Esophagus muscularis mucosa (tissue), 4 donors: ENCODE data around the gene STAT1. TPM values are rescaled to one million over a fixed set of nuclear protein-coding genes. Genes with fewer than 3 reads are reported as not detected.
A peak's percentile ranks its signal among the peaks of the same experiment; 100 is the strongest.

Experiments
- DNase-seq: peaks from one replicate; pipeline ENCODE4 v3.0.0-alpha.2; 2017; ENCODE audit errors: extremely low spot score
- H3K27ac ChIP-seq, 4 donors: fragments of 200-600 bp; sonication (generic); replicated peaks in 1 of 4; 1 replicate in 3 of 4; 2 replicates in 1 of 4; pipeline ENCODE4 v1.5.1; 2016 to 2019; ENCODE audit warnings: mild to moderate bottlenecking in 1 of 4
- H3K27me3 ChIP-seq, 4 donors: fragments of 200-600 bp; sonication (generic); one replicate each; pipeline versions ENCODE4 v1.5.1 to v1.6.0; 2016 to 2019
- H3K36me3 ChIP-seq, 4 donors: fragments of 200-600 bp; sonication (generic); one replicate each; pipeline ENCODE4 v1.5.1; 2016 to 2019
- H3K4me1 ChIP-seq, 4 donors: fragments of 200-600 bp; sonication (generic); one replicate each; pipeline ENCODE4 v1.5.1; 2016 to 2019
- H3K4me3 ChIP-seq, 4 donors: fragments of 200-600 bp; sonication (generic); 1 replicate in 2 of 4; 2 replicates in 2 of 4; pipeline ENCODE4 v1.5.1; 2016 to 2019; ENCODE audit warnings: mild to moderate bottlenecking in 4 of 4, moderate library complexity in 1 of 4
- H3K9me3 ChIP-seq, 4 donors: fragments of 200-600 bp; sonication (generic); 1 replicate in 3 of 4; 2 replicates in 1 of 4; pipeline ENCODE4 v1.5.1; 2016 to 2019
- CTCF ChIP-seq, 3 experiments: fragments of 200-600 bp in 2 of 3; fragments of 450-650 bp in 1 of 3; sonication (generic) in 2 of 3; IDR thresholded peaks; one replicate each; pipeline ENCODE4 v1.5.1; 2017 to 2019; ENCODE audit warnings: antibody characterized with exemption in 3 of 3, mild to moderate bottlenecking in 2 of 3, moderate library complexity in 1 of 3
- EP300 ChIP-seq: sonication (generic); formaldehyde crosslinking; IDR thresholded peaks from one replicate; pipeline ENCODE4 v1.6.1; 2017; ENCODE audit warnings: antibody characterized with exemption
- POLR2A ChIP-seq: fragments of 450-650 bp; IDR thresholded peaks from one replicate; pipeline ENCODE4 v1.6.1; 2017; ENCODE audit warnings: antibody characterized with exemption, moderate library complexity, mild to moderate bottlenecking, low read depth
- POLR2AphosphoS5 ChIP-seq, 2 donors: sonication (generic); formaldehyde crosslinking; IDR thresholded peaks; one replicate each; pipeline ENCODE4 v1.6.1; 2017; ENCODE audit warnings: antibody characterized with exemption in 2 of 2
- WGBS: methylation state at CpG from one replicate; pipeline ENCODE4 v1.1.5; 2018; 5-methylcytosine and 5-hydroxymethylcytosine counted together
- intact Hi-C: fragments of 100-400 bp; cut with DNase I; formaldehyde crosslinking; loops from one replicate; pipeline ENCODE4 v1.15.1; 2023
- total RNA-seq, 4 donors: library from RNA; depleted of rRNA; stranded (reverse); fragments of >200 nt; gene quantifications; one replicate each; pipeline versions ENCODE4 v1.1.0 to v1.2.1, GENCODE V29; 2016

Gene STAT1
- total RNA-seq, 4 donors from 2014 or later: 44.2 to 57.3 (median 48.6) TPM

- 90% methylated on average over 6 of the region's 6 CpGs for WGBS
- intact Hi-C loops: loop anchor here (5.0 kb wide), 3 partner anchors 104 to 469 kb away; no protein-coding TSS in a partner anchor
- TF ChIP-seq POLR2A (no peak), CTCF (IDR thresholded peaks at IDR 0.05) (no peak), POLR2AphosphoS5 (IDR thresholded peaks at IDR 0.05) (no peak), EP300 (no peak)
- H3K4me1 ChIP-seq: peaks cover 0 to 43% (median 22%) of the 10 kb centered on the region in 4 donors
- H3K27ac ChIP-seq: no peak overlapping the region
- peaks cover 0 to 5% (median 0%) of the 10 kb centered on the region in 4 donors for H3K27me3 ChIP-seq
- H3K9me3 ChIP-seq: no peaks in the 10 kb centered on the region
- DNase-seq: no peak
- no peaks in the 10 kb centered on the region for H3K36me3 ChIP-seq
- no peak overlapping the region for H3K4me3 ChIP-seq
These were observed 39.3 kb upstream of the STAT1 start for GRCh38 chr2:191053256-191053655.

GRCh38 chr2:191051825-191052778 lies 38.1 kb upstream of the STAT1 start:
- DNase-seq: no peak
- peaks cover 0 to 43% (median 22%) of the 10 kb centered on the region in 4 donors for H3K4me1 ChIP-seq
- intact Hi-C loops: loop anchor here (5.0 kb wide), 3 partner anchors 105 to 470 kb away; no protein-coding TSS in a partner anchor
- WGBS: 26% methylated on average over 10 of the region's 10 CpGs
- H3K27me3 ChIP-seq: peaks cover 0 to 5% (median 0%) of the 10 kb centered on the region in 4 donors
- H3K4me3 ChIP-seq: no peak overlapping the region
- no peak overlapping the region for H3K27ac ChIP-seq
- no peaks in the 10 kb centered on the region for H3K36me3 ChIP-seq
- no peaks in the 10 kb centered on the region for H3K9me3 ChIP-seq
- TF ChIP-seq CTCF (IDR thresholded peaks at IDR 0.05): peak; percentile 48 to 62 (median 61)
- TF ChIP-seq EP300: no peak

- H3K27me3 ChIP-seq: peaks cover 0 to 5% (median 1%) of the 10 kb centered on the region in 4 donors
- TF ChIP-seq POLR2A (no peak), EP300 (no peak), POLR2AphosphoS5 (IDR thresholded peaks at IDR 0.05) (no peak), CTCF (IDR thresholded peaks at IDR 0.05) (no peak)
- intact Hi-C loops: loop anchor here (5.0 kb wide), 3 partner anchors 106 to 471 kb away; no protein-coding TSS in a partner anchor
- WGBS: 84% methylated on average over 3 of the region's 3 CpGs
- H3K4me3 ChIP-seq: no peak overlapping the region
- peak overlapping the region; percentile 44 to 67 (median 50) for H3K27ac ChIP-seq
- DNase-seq: no peak
- no peaks in the 10 kb centered on the region for H3K9me3 ChIP-seq
- H3K4me1 ChIP-seq: peaks cover 0 to 43% (median 22%) of the 10 kb centered on the region in 4 donors
- no peaks in the 10 kb centered on the region for H3K36me3 ChIP-seq
These were observed 37.2 kb upstream of the STAT1 start for GRCh38 chr2:191051177-191051576.

- Histone ChIP-seq H3K36me3 (no peaks in the 10 kb centered on the region), H3K27ac (peak overlapping the region; percentile 44 to 67 (median 50)), H3K4me1 (peaks cover 0 to 43% (median 22%) of the 10 kb centered on the region in 4 donors), H3K9me3 (no peaks in the 10 kb centered on the region), H3K27me3 (peaks cover 0 to 5% (median 1%) of the 10 kb centered on the region in 4 donors), H3K4me3 (no peak overlapping the region)
- TF ChIP-seq POLR2A: no peak
- TF ChIP-seq EP300: no peak
- no peak for TF ChIP-seq POLR2AphosphoS5 (IDR thresholded peaks at IDR 0.05)
- TF ChIP-seq CTCF (IDR thresholded peaks at IDR 0.05): no peak
- no peak for DNase-seq
- intact Hi-C loops: loop anchor here (5.0 kb wide), 3 partner anchors 107 to 472 kb away; no protein-coding TSS in a partner anchor
- 36% methylated on average over 1 of the region's 1 CpG for WGBS
These were observed 36.6 kb upstream of the STAT1 start for GRCh38 chr2:191050640-191050987.
